Inflammatory macrophage treated with lipopolysaccharide for 1 hour (primary cell): ENCODE measurements around the gene CYP11A1.
A peak's percentile ranks its signal among the peaks of the same experiment; 100 is the strongest.

Source experiments
- DNase-seq, 2 donors: peaks; one replicate each; pipeline ENCODE4 v3.0.0-alpha.2; 2020 to 2022

CYP11A1 gene

DNA sequence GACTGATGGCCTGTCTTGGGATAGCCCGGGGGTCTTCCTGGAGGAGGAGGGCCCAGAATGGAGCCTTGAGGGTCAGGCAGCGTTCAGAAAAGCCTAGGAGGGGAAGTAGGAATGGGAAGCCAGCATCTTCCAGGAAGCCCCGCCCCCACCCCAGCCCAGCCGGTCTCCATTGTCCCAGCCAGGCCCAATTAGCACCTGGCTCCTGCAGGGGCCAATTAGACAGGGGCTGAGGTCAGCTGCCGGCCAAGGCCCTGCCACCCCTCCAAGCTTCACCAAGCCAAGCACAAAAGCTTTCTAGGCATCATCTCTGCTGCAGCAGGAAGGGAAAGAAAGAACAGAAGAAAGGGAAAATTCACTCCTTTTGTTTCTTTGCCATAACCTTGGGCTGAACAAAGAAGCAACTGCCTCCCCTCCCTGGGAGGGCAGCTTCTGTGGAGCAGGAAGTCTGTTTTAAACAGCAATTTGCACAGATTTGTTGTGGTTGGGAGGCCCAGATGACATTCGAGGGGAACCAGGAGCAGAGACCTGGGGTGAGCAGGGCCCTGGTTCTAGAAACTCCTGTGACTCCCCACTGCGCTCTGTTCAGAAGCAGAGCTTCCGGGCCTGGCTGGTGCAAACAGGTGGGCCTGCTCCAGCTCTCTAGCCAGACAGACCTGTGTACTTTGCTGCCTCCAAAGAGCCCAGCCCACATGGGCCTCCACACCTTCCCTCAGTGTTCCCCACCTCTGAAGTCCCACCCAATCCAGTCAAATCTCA, 47.7 kb downstream of the CYP11A1 start:
- no peak for DNase-seq

DNA sequence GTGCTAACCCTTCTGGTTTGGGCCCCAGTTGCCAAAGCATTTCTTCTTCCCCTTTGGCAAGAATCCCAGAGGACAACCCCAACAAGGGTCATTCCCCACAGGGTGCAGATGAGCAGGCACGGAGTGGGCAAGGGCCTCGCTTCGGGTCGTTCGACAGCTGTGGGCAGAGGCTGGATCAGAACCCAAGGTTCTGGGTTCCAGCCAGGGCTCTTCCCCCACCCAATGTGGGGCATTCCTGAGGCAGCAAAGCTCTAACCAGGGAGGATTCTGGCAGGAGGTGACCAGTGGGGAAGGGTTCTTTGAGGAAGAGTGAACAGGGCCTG, 48.3 kb downstream of the CYP11A1 start:
- no peak for DNase-seq

GRCh38 chr15:74318376-74319137, 48.9 kb downstream of the CYP11A1 start:
- DNase-seq: no peak

GRCh38 chr15:74317820-74318375, 49.5 kb downstream of the CYP11A1 start:
- DNase-seq: no peak

DNA sequence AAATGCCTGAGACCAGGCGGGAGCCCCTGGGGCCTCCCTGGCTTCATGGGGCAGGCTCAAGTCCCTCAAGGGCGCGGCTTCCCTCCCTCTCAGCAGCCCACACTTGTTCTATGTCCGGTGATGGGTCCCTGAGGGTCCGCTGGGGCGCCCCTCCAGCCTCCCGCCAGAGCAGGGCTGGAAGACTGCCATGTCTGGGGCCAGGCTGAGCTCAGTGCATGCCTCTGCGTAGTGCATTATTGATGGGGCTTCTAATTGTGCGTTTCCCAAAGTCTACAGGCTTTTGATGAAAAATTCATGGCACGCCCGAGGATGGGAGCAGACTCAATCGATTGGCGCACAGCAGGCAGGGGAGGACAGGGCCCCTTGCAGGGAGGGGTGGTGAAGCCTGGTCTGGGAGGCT, 51.3 kb downstream of the CYP11A1 start:
- no peak for DNase-seq

- DNase-seq: no peak
These were observed 51.8 kb downstream of the CYP11A1 start for GRCh38 chr15:74315626-74316025.

GRCh38 chr15:74314795-74315438, 52.5 kb downstream of the CYP11A1 start:
- DNase-seq: no peak

- no peak for DNase-seq
These were observed 53.6 kb downstream of the CYP11A1 start for GRCh38 chr15:74313889-74314288.

DNA sequence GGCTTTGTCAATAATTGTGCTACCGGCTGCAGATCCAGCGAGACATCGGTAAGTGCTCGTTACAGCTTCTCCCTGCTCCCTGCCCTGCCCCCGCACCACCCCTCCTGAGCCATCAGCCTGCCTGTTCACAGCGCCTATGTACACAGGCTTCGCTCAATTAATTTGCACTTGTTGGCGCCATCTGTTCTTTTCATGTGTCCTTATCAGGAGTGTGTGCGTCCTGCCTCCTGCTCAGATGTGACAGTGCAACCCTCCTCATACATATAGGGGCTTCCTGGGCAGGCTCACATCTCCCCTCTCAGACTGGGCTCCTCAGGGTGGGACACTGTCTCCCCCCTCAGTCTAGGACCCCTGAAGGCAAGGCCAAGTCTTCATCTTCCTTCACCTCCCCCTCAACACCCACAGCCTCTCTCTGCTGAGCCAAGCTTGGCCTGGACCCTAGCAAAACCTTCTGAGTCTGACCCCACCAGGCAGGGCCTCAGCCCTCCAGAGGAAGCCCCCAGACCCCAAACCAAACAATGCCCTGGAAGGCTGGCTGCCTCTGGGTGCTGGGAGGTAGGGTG, 54.9 kb downstream of the CYP11A1 start:
- DNase-seq: no peak

GRCh38 chr15:74311734-74312444, 55.6 kb downstream of the CYP11A1 start:
- DNase-seq: no peak

- peak; percentile 16 to 22 for DNase-seq
These were observed 59.3 kb downstream of the CYP11A1 start for GRCh38 chr15:74307827-74308811.

DNA sequence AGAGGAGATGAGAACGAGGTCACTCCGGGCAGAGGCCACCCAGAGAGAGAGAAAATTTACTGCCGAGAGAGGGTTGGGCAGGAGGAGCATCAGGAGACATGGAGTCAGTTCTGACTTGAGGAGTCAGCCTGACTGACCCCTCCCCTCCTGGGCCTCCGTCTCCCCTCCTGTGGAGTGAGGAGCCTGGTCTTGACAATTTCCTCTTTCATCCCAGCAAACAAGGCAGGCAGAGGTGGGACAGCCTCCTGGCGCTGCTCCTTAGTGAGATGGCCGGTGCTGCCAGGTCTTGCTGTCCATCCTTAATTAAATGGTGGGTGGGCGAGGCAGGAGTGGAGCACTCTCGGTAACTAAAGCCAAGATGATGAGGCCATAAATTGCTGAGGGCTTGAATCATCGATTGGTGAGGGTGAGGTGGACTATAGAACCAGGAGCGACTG, 60.6 kb downstream of the CYP11A1 start:
- no peak for DNase-seq

DNA sequence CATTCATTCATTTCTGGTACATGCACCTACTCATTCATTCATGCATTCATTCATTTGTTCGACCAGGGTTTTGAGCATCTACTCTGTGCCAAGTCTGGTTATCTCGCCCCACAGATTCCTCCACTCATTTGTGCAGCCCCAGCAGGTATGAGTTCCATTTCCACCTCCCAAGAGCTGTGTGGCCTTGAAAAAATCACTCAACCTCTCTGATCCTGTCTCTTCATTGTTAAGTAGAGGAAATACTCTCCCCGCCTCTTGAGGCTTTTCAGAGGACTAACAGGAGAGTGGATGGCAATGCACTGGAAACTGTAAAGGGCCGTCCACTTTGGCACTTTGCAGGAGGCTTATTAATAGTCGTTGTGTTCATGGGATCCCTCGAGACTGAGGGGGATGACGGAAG, 61.8 kb downstream of the CYP11A1 start:
- no peak for DNase-seq

- DNase-seq: no peak
These were observed 63.0 kb downstream of the CYP11A1 start for GRCh38 chr15:74304431-74304830.

DNA sequence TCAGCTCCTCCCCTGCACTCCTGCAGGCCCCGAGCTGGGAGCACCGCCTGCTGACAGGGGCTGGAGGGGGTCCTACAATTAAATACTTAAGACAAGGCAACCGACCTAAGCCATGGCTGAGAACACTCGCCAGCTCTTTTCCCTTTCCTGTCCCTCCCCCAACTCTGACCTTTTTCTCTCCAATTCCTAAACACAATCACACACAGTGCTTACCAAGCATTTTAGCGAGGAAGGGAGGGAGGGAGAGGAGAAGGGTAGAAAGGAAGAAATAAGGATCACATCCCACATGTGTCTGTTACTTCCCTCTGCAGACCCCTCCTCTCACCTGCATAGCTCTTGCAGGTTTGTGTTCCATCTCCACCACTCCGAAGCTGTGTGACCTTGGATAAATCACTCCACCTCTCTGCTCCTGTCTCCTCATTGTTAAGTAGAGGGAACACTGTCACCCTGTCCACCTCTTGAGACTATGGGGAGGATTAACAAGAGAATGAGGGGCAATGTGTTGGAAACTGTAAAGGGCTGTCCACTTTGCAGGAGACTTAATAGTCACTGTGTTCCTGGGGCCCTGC, 63.6 kb downstream of the CYP11A1 start:
- no peak for DNase-seq

- no peak for DNase-seq
These were observed 64.6 kb downstream of the CYP11A1 start for GRCh38 chr15:74302821-74303359.

DNA sequence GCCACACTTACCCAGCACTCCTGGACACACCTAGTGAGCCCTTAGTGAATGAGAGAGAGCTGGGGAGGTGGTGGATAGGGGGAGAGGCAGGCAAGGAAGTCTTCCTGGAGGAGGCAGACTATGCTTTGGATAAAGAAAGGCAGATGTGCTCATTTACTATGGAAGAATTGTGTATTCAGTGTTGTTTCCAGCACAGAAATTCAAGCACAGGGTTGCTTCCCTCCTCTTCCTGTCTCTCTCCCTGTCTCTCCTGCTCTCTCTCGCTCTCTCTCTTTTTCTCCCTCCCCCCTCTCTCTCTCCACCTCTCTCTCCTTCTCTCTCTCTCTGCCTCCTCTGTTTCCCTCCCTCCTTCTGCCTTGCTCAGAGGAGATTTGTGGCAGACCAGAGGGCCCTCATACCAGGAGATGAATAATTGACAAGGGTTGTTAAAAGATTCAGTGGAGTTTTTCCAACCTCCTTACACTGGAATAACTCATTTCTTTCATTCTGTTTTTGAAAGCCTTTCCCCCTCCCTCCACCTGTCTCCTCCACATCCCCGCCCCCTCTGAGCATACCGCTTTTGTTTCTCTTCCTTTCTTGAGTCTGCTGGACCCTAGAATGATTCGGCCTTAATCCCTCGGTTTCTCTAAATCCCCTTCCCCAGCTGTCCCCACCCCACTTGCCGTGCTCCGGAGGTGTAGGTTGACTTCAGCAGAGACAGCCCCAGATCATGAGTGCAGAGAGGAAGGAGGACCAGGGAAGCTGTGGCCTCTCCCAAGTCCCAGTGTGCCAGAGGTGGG, 65.7 kb downstream of the CYP11A1 start:
- DNase-seq: no peak

DNA sequence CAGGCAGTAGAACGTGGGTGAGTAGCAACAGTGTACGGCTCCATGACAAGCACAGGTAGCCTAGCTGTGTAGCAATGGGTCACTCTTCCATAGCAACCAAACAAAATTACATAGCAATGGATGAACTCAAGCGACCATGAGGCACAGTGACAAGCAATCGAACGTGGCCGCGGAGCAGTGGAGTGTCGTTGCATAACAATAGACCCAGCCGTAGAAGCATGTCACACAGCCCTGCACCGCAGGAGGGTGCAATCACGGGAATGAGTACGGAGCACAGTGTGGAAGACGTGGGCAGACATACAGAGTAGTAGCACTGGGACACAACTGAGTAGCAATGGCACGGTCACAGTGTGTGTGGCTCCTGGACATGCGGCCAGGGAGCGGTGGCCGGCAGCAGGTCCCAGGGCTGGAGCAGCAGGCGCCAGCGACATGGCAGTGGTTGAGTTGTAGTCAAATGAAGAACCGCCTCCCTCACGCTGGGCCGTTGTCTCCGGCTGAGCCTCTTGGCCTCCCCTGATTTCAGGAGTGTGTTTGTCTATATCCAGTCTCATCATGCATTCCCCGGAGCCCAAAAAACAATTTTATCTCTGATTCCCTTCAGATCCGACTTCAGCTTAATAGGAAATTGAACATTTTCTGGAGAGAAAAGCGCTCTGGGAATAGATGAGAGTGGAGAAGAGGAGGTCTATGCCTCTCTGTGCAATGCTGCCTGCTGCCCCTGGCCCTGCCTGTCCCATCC, 67.2 kb downstream of the CYP11A1 start:
- no peak for DNase-seq

DNA sequence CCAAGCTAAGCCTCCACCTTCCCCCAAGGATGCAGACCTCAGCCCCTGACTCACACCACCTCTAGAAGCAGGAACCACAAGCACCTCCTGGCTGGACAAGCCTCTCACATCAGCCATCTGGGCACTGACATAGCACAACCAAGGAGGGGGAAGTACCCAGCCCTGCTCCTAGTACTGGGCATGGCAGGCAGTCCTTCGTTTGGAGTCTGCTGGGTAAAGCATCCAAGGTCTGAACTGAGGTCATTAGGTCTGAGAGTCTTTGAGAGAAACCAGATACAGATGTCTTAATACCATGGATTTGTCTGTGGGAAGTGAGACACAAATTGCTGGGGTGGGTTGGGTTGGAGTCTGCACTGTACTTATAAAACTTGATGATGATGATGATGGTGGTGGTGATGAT, 69.6 kb downstream of the CYP11A1 start:
- DNase-seq: no peak
